ENCODE results near the gene NPLOC4. TPM values are rescaled to one million over a fixed set of nuclear protein-coding genes. Genes with fewer than 3 reads are reported as not detected.
A peak's percentile ranks its signal among the peaks of the same experiment; 100 is the strongest.

Gene NPLOC4
- total and polyA plus RNA-seq, 2 donors from 2014 or later = 41.5 to 86.4 TPM

GRCh38 chr17:81646869-81647600 lies 10.1 kb upstream of the NPLOC4 start:
- peaks cover 11% of the 10 kb centered on the region for H3K27me3 ChIP-seq (ENCODE audit: control insufficient read depth, insufficient read depth, low read length)
- no peak overlapping the region for H3K4me3 ChIP-seq (ENCODE audit: low read length in 3 of 3)
- H3K9me3 ChIP-seq (ENCODE audit: control insufficient read depth in 2 of 3, insufficient read depth in 1 of 3, low read length in 3 of 3) = peaks cover 0 to 1% (median 0%) of the 10 kb centered on the region in 3 donors
- H3K36me3 ChIP-seq (ENCODE audit: control insufficient read depth in 2 of 3, insufficient read depth in 3 of 3, low read length in 3 of 3) = peaks cover 2 to 3% (median 3%) of the 10 kb centered on the region in 3 donors
- no peak for FAIRE-seq
- DNase-seq = peak in 1 of 5 donors; percentile 22
- intact Hi-C loops (cut with DNase I) = no loop called here
- no peaks in the 10 kb centered on the region for H3K4me1 ChIP-seq (ENCODE audit: control insufficient read depth in 2 of 3, insufficient read depth in 2 of 3, low read depth in 1 of 3, low read length in 3 of 3)
- TF ChIP-seq CTCF (IDR thresholded peaks at IDR 0.05; ENCODE audit: borderline replicate concordance, extremely low read depth, insufficient read depth) = no peak
- no peak overlapping the region for H3K9ac ChIP-seq (ENCODE audit: low read length in 3 of 3)
- no peak overlapping the region for H3K27ac ChIP-seq (ENCODE audit: low read depth in 2 of 2, low read length in 2 of 2)

GRCh38 chr17:81644976-81645952 lies 8.4 kb upstream of the NPLOC4 start:
- Histone ChIP-seq H3K27me3 (ENCODE audit: control insufficient read depth, insufficient read depth, low read length) (peaks cover 11% of the 10 kb centered on the region), H3K4me1 (ENCODE audit: control insufficient read depth in 2 of 3, insufficient read depth in 2 of 3, low read depth in 1 of 3, low read length in 3 of 3) (no peaks in the 10 kb centered on the region), H3K9ac (ENCODE audit: low read length in 3 of 3) (no peak overlapping the region), H3K4me3 (ENCODE audit: low read length in 3 of 3) (no peak overlapping the region), H3K36me3 (ENCODE audit: control insufficient read depth in 2 of 3, insufficient read depth in 3 of 3, low read length in 3 of 3) (peaks cover 2 to 3% (median 3%) of the 10 kb centered on the region in 3 donors), H3K9me3 (ENCODE audit: control insufficient read depth in 2 of 3, insufficient read depth in 1 of 3, low read length in 3 of 3) (peaks cover 0 to 1% (median 0%) of the 10 kb centered on the region in 3 donors), H3K27ac (ENCODE audit: low read depth in 2 of 2, low read length in 2 of 2) (no peak overlapping the region)
- peak in 1 of 5 donors; percentile 56 for DNase-seq
- FAIRE-seq = no peak
- TF ChIP-seq CTCF (IDR thresholded peaks at IDR 0.05; ENCODE audit: borderline replicate concordance, extremely low read depth, insufficient read depth) = no peak
- intact Hi-C loops (cut with DNase I) = no loop called here

DNA sequence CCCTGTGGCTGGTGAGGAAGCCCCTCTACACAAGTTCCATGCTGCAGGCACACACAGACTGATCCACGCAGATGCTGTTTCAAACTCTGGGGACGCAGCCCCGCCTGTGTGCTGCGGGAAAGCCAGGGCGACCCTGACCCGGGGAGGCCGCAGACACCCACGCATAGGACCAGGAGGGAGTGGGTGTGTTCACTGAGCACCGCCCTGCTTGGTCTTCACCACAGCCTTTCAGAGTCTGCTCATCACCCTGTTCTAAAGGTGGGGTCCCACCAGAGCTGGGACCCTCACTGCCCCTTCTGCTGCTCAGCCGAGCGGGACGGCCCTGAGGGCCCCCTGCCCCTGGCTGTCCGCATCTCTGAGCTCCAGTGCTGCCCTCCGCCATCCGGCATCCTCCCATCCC lies 7.6 kb upstream of the NPLOC4 start:
- intact Hi-C loops (cut with DNase I) = no loop called here
- Histone ChIP-seq H3K27ac (ENCODE audit: low read depth in 2 of 2, low read length in 2 of 2) (no peak overlapping the region), H3K4me1 (ENCODE audit: control insufficient read depth in 2 of 3, insufficient read depth in 2 of 3, low read depth in 1 of 3, low read length in 3 of 3) (no peaks in the 10 kb centered on the region), H3K4me3 (ENCODE audit: low read length in 3 of 3) (no peak overlapping the region), H3K9me3 (ENCODE audit: control insufficient read depth in 2 of 3, insufficient read depth in 1 of 3, low read length in 3 of 3) (peaks cover 0 to 1% (median 0%) of the 10 kb centered on the region in 3 donors), H3K36me3 (ENCODE audit: control insufficient read depth in 2 of 3, insufficient read depth in 3 of 3, low read length in 3 of 3) (peaks cover 2 to 3% (median 3%) of the 10 kb centered on the region in 3 donors), H3K9ac (ENCODE audit: low read length in 3 of 3) (no peak overlapping the region), H3K27me3 (ENCODE audit: control insufficient read depth, insufficient read depth, low read length) (peaks cover 11% of the 10 kb centered on the region)
- no peak for TF ChIP-seq CTCF (IDR thresholded peaks at IDR 0.05; ENCODE audit: borderline replicate concordance, extremely low read depth, insufficient read depth)
- FAIRE-seq (no peak), DNase-seq (peak in 1 of 5 donors; percentile 22)
